MCF 10A (cell line): Measurements from ENCODE around the gene GRM1. TPM values are rescaled to one million over a fixed set of nuclear protein-coding genes. Genes with fewer than 3 reads are reported as not detected.

ENCODE experiments used
- BruUV-seq: library from RNA; stranded (reverse); fragments of 400-500 nt; replicated peaks from 2 replicates; lab custom pipeline; 2021; lab: Mats Ljungman, UMichigan
- CTCF ChIA-PET: fragments of 300-600 bp; sonication (Branson Sonifier 250); formaldehyde crosslinking; extraction: SDS; loops from one replicate; lab custom pipeline; 2021; ENCODE audit warnings: antibody characterized with exemption, inconsistent platforms; lab: Yijun Ruan, JAX
- POLR2A ChIA-PET: fragments of 300-600, 350-650 bp; sonication (Branson Sonifier 250); formaldehyde crosslinking; extraction: SDS; loops from one replicate; lab custom pipeline; 2020; ENCODE audit warnings: antibody characterized with exemption, inconsistent platforms; lab: Yijun Ruan, JAX
- DNase-seq: peaks from one replicate; pipeline ENCODE4 v3.0.0-alpha.2; 2018; ENCODE audit not compliant: unreplicated experiment
- H3K27ac Mint-ChIP-seq: one replicate; pipeline ENCODE4 v1.8.0; 2022; ENCODE audit warnings: mild to moderate bottlenecking, low read depth, mixed read lengths; ENCODE audit not compliant: unreplicated experiment
- H3K27me3 Mint-ChIP-seq: one replicate; pipeline ENCODE4 v1.8.0; 2022; ENCODE audit warnings: mixed read lengths; ENCODE audit not compliant: insufficient read depth, unreplicated experiment
- H3K36me3 Mint-ChIP-seq: one replicate; pipeline ENCODE4 v1.8.0; 2022; ENCODE audit warnings: mild to moderate bottlenecking, moderate library complexity, mixed read lengths; ENCODE audit not compliant: insufficient read depth, unreplicated experiment
- H3K4me1 Mint-ChIP-seq: one replicate; pipeline ENCODE4 v1.8.0; 2022; ENCODE audit warnings: mixed read lengths; ENCODE audit not compliant: insufficient read depth, unreplicated experiment
- H3K4me3 Mint-ChIP-seq: one replicate; pipeline ENCODE4 v1.8.0; 2022; ENCODE audit warnings: mild to moderate bottlenecking, moderate library complexity, mixed read lengths; ENCODE audit not compliant: unreplicated experiment
- H3K9me3 Mint-ChIP-seq: one replicate; pipeline ENCODE4 v1.8.0; 2022; ENCODE audit warnings: mixed read lengths; ENCODE audit not compliant: unreplicated experiment
- intact Hi-C: fragments of 100-400 bp; cut with micrococcal nuclease; formaldehyde crosslinking; loops from 2 replicates; pipeline ENCODE4 v1.14.1; 2022
- total RNA-seq: library from RNA; stranded (reverse); gene quantifications from 2 replicates; pipeline ENCODE4 v1.2.3, GENCODE V29; 2022
- TF ChIP-seq, protein P1 (sequence below): fragments of 200-600 bp; IDR thresholded peaks from one replicate; pipeline ENCODE4 v1.8.0; 2022; ENCODE audit warnings: antibody characterized with exemption, mild to moderate bottlenecking; ENCODE audit not compliant: unreplicated experiment

Gene GRM1
- total RNA-seq, 1 experiment from 2014 or later = not detected

GRCh38 chr6:146312608-146313007, 283.7 kb downstream of the GRM1 start:
- POLR2A ChIA-PET = interaction anchor here (1.0 kb wide), 1 partner anchor 113 kb away, joined by 3 read pairs; no protein-coding TSS in a partner anchor
- no peaks in the 10 kb centered on the region for H3K36me3 Mint-ChIP-seq
- no peaks in the 10 kb centered on the region for H3K27me3 Mint-ChIP-seq
- H3K4me1 Mint-ChIP-seq = no peaks in the 10 kb centered on the region
- CTCF ChIA-PET = no interaction called here
- peak; percentile 59 for DNase-seq
- H3K9me3 Mint-ChIP-seq = no peaks in the 10 kb centered on the region
- H3K27ac Mint-ChIP-seq = no peak overlapping the region
- no peak overlapping the region for H3K4me3 Mint-ChIP-seq
- intact Hi-C loops = no loop called here
- BruUV-seq = no TSS peak
- TF ChIP-seq, protein P1, sequence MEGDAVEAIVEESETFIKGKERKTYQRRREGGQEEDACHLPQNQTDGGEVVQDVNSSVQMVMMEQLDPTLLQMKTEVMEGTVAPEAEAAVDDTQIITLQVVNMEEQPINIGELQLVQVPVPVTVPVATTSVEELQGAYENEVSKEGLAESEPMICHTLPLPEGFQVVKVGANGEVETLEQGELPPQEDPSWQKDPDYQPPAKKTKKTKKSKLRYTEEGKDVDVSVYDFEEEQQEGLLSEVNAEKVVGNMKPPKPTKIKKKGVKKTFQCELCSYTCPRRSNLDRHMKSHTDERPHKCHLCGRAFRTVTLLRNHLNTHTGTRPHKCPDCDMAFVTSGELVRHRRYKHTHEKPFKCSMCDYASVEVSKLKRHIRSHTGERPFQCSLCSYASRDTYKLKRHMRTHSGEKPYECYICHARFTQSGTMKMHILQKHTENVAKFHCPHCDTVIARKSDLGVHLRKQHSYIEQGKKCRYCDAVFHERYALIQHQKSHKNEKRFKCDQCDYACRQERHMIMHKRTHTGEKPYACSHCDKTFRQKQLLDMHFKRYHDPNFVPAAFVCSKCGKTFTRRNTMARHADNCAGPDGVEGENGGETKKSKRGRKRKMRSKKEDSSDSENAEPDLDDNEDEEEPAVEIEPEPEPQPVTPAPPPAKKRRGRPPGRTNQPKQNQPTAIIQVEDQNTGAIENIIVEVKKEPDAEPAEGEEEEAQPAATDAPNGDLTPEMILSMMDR = no peak

- H3K36me3 Mint-ChIP-seq = no peaks in the 10 kb centered on the region
- no peak overlapping the region for H3K4me3 Mint-ChIP-seq
- no peak overlapping the region for H3K27ac Mint-ChIP-seq
- no peaks in the 10 kb centered on the region for H3K27me3 Mint-ChIP-seq
- ChIA-PET CTCF (no interaction called here), POLR2A (no interaction called here)
- intact Hi-C loops = no loop called here
- peak; percentile 38 for DNase-seq
- no TSS peak for BruUV-seq
- no peaks in the 10 kb centered on the region for H3K4me1 Mint-ChIP-seq
- TF ChIP-seq, protein P1 = no peak
- no peaks in the 10 kb centered on the region for H3K9me3 Mint-ChIP-seq
Measured at GRCh38 chr6:146315381-146316174, 286.7 kb downstream of the GRM1 start.

DNA sequence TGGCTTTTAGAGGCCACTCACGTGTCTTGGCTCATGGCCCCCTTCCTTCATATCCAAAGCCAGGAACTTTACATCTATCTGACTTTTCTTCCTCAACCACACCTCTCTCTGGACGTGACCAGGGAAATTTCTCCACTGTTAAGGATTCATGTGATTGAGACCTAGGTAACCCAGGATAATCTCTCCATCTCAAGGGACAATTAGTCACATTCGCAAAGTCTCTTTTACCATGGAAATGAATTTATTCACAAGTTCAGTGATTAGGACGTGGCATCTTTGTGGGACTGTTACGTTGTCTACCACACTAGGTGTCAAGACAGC, 287.3 kb downstream of the GRM1 start:
- ChIA-PET CTCF (no interaction called here), POLR2A (no interaction called here)
- Mint-ChIP-seq H3K27ac (no peak overlapping the region), H3K9me3 (no peaks in the 10 kb centered on the region), H3K36me3 (no peaks in the 10 kb centered on the region), H3K4me1 (no peaks in the 10 kb centered on the region), H3K4me3 (no peak overlapping the region), H3K27me3 (no peaks in the 10 kb centered on the region)
- intact Hi-C loops = no loop called here
- DNase-seq = no peak
- no TSS peak for BruUV-seq
- TF ChIP-seq, protein P1 = no peak

GRCh38 chr6:146331013-146331412, 302.2 kb downstream of the GRM1 start:
- BruUV-seq = no TSS peak
- DNase-seq = no peak
- Mint-ChIP-seq H3K4me1 (no peaks in the 10 kb centered on the region), H3K27me3 (no peaks in the 10 kb centered on the region), H3K9me3 (no peaks in the 10 kb centered on the region), H3K36me3 (no peaks in the 10 kb centered on the region), H3K4me3 (no peak overlapping the region), H3K27ac (no peak overlapping the region)
- TF ChIP-seq, protein P1 = no peak
- intact Hi-C loops = no loop called here
- ChIA-PET POLR2A (no interaction called here), CTCF (no interaction called here)
